K562 (cell line): Measurements from ENCODE around the gene CCDC88A. TPM values are rescaled to one million over a fixed set of nuclear protein-coding genes. Genes with fewer than 3 reads are reported as not detected.

Source experiments
- CHD1 ChIP-seq: fragments of 200-600 bp; sonication (generic); IDR thresholded peaks from one replicate; pipeline ENCODE4 v1.6.1; 2012; ENCODE audit warnings: mild to moderate bottlenecking, moderate library complexity, low read length, inconsistent platforms
- CREM ChIP-seq: IDR thresholded peaks from 2 replicates; pipeline ENCODE4 v1.6.1; 2014; ENCODE audit warnings: antibody characterized with exemption, low read depth
- ETS1 ChIP-seq: conservative IDR thresholded peaks from 2 replicates; pipeline ENCODE4 v1.6.1; 2011; ENCODE audit warnings: low read depth, mild to moderate bottlenecking, low read length; ENCODE audit not compliant: control insufficient read depth
- HCFC1 ChIP-seq: IDR thresholded peaks from 2 replicates; pipeline ENCODE4 v1.6.1; 2012; ENCODE audit warnings: low read depth, low read length, improper control_type of control experiment
- HDAC1 ChIP-seq, 2 experiments: fragments of 450-650 bp; IDR thresholded peaks; 2 replicates each; pipeline ENCODE4 v1.6.1; 2016 to 2017; ENCODE audit warnings: inconsistent platforms in 1 of 2, mild to moderate bottlenecking in 1 of 2, moderate library complexity in 1 of 2
- MYC ChIP-seq, 2 experiments: fragments of 250-450 bp in 1 of 2; sonication (Bioruptor Pico) in 1 of 2; IDR thresholded peaks; 2 replicates each; pipeline versions ENCODE4 v1.5.1 to v1.6.1; 2012 to 2021; ENCODE audit warnings: low read depth in 2 of 2, borderline replicate concordance in 1 of 2, improper control_type of control experiment in 1 of 2, low read length in 1 of 2, mild to moderate bottlenecking in 1 of 2, moderate library complexity in 1 of 2
- OTX1 ChIP-seq: fragments of 450-650 bp; formaldehyde crosslinking; IDR thresholded peaks from 2 replicates; pipeline ENCODE4 v1.4.0; 2022; ENCODE audit warnings: mild to moderate bottlenecking
- ZBTB17 ChIP-seq: fragments of 450-650 bp; formaldehyde crosslinking; IDR thresholded peaks from 2 replicates; pipeline ENCODE4 v1.4.0; 2020; ENCODE audit warnings: mild to moderate bottlenecking
- ZBTB26 ChIP-seq: fragments of 450-650 bp; formaldehyde crosslinking; IDR thresholded peaks from 2 replicates; pipeline ENCODE4 v1.4.0; 2022; ENCODE audit warnings: missing genetic modification characterization
- ZBTB49 ChIP-seq: sonication (generic); formaldehyde crosslinking; IDR thresholded peaks from 2 replicates; pipeline ENCODE4 v1.8.0; 2022; ENCODE audit warnings: missing genetic modification reagents, mild to moderate bottlenecking, borderline replicate concordance
- ZEB2 ChIP-seq: fragments of 450-650 bp; IDR thresholded peaks from 2 replicates; pipeline ENCODE4 v1.6.1; 2016
- ZKSCAN1 ChIP-seq: fragments of 150-350 bp; IDR thresholded peaks from 2 replicates; pipeline ENCODE4 v1.6.1; 2016; ENCODE audit warnings: low read depth, low read length
- ZNF76 ChIP-seq: fragments of 250-450 bp; sonication (Bioruptor Pico); IDR thresholded peaks from 2 replicates; pipeline ENCODE4 v1.4.0; 2020; ENCODE audit warnings: mild to moderate bottlenecking, moderate library complexity, borderline replicate concordance
- ZZZ3 ChIP-seq: fragments of 450-650 bp; IDR thresholded peaks from 2 replicates; pipeline ENCODE4 v1.6.1; 2016; ENCODE audit warnings: antibody characterized with exemption, mild to moderate bottlenecking, moderate library complexity
- polyA plus RNA-seq, 8 experiments: library from polyadenylated mRNA; depleted of rRNA in 4 of 8; stranded (reverse) in 5 of 8; unstranded in 3 of 8; fragments of >200 nt; fragmentation: Nextera tagmentation in 2 of 8; fragmentation: Illumina TruSeq in 1 of 8; extraction: Ambion mirVana in 2 of 8; extraction: Trizol in 1 of 8; gene quantifications; 2 replicates each; pipeline versions ENCODE4 v1.2.1 to v1.2.3, GENCODE V29; 2011 to 2014; ENCODE audit warnings: inconsistent platforms in 1 of 8, missing spikeins in 1 of 8
- total RNA-seq, 7 experiments: library from RNA; depleted of rRNA in 6 of 7; stranded (reverse); fragments of >200 nt in 6 of 7; fragmentation: Illumina TruSeq in 2 of 7; extraction: Trizol in 2 of 7; gene quantifications; 2 replicates each; pipeline versions ENCODE4 v1.2.1 to v1.2.3, GENCODE V29; 2011 to 2021; ENCODE audit warnings: low replicate concordance in 1 of 7

The CCDC88A gene
- total and polyA plus RNA-seq, 9 of the 15 experiments (the other 6 are each of a cell fraction or from before 2014, with no cell fraction given): 29.3 to 102 (median 55.6) TPM

GRCh38 chr2:55282110-55282917 is 137.3 kb downstream of the CCDC88A start (continued):
- TF ChIP-seq ETS1: no peak
- no peak; a peak in 1 of 4 replicates for TF ChIP-seq HDAC1 (IDR thresholded peaks at IDR 0.05)
- TF ChIP-seq ZBTB49 (CRISPR knock-in tag): no peak
- TF ChIP-seq ZBTB26 (CRISPR knock-in tag): peak; percentile 69; the same call in 1 of the 2 replicates
- no peak for TF ChIP-seq OTX1 (CRISPR knock-in tag)
- no peak for TF ChIP-seq ZZZ3
- peak; percentile 28 for TF ChIP-seq CHD1
- TF ChIP-seq ZNF76: peak; percentile 74; the same call in 1 of the 2 replicates
- TF ChIP-seq HCFC1: peak; percentile 48; the same call in 1 of the 2 replicates
- TF ChIP-seq MYC (IDR thresholded peaks at IDR 0.05; ENCODE audit: low read depth, low read length): peak; percentile 78
- TF ChIP-seq MYC (CRISPR knock-in tag; IDR thresholded peaks at IDR 0.05; ENCODE audit: borderline replicate concordance, low read depth): peak; percentile 82; the same call in 1 of the 2 replicates
- no peak for TF ChIP-seq ZKSCAN1
- peak; percentile 96 for TF ChIP-seq ZBTB17 (CRISPR knock-in tag)
- TF ChIP-seq CREM: peak; percentile 58
- TF ChIP-seq ZEB2: no peak
